Smooth muscle cell of the brain vasculature (primary cell): ENCODE measurements around the gene BCL2L11.

Experiments used
- DNase-seq: peaks from one replicate; pipeline ENCODE4 v3.0.0-alpha.2; 2012; ENCODE audit warnings: low read depth, low spot score

The BCL2L11 gene

DNA sequence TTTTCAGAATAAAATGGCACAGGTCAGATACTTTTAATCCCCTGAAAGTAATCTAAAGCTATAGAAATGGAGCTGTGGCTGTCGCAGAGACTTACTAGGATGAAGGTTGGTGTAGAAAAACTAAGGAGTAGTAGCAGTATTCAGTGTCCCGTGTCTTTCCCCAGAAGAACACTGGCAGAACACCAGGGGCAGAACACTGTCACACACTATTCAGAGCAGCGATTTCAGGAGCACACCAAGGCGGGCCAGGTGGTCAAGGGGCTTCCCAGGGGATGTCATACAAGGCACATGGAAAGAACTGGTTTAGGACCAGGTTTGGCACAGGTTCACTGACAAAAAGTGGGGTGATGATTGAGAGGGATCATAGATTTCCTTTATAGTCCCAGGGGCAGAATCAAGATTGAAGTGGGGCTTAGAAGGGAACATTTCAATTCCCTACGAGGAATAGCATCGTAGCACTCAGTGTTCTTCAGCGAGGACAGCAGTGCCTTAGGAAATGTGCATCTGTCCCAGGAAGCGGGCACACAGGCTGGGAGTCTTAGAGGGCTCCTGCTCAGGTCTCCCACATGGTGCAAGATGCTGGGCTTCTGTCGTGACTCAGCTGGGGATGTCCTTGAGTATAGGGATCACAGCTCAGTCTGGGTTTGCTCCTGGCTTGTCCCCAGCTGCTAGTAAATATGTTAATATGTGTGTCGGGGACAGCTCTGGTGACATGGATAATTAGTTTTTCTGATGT, 22.6 kb downstream of the BCL2L11 start:
- no peak for DNase-seq

DNA sequence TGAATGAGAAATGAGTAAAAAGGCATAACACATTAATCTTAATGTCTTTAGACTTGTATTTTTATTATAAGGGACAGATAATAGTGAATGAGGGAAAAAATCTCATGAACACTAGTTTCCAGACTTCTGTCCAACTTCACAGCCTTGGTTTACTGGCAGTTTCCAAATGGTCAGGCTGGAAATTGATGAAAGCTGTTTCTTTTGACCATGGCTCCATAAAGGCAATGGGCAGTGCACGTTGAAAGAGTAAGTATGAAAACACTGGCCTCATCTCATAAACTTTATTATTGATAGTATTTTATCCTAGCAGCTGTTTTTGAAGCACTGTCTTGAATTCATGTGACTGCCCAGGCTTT, 23.1 kb downstream of the BCL2L11 start:
- DNase-seq: no peak

DNA sequence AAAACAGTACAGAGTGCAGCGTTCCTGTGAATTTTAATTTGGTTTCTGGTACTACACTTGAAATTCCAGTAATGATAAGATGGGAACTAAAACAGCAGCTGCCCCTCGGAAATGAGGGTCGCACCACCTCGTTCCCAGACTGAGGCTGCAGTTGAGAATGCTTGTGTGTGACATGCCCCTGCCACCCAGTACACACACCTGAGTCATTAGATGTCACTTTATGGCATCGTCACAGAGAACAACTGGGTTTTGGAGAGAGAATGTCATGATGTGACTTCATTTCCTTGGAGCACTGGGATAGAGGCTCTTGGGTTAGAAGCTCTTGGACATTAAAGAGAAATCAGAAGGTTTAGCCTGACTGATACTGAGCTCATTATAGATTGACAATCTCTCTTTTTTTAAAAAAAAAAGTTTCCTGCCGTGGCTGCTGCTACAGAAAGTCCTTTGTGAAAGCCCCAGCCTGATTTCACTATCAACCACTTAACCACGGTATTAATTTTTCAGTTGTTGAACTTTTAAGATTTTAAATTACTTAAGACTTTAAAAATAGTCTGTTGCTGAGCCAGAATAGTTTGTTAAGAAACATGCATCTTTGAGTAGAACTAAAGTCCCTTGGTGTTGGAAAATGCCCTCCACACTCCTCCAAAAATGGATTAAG, 24.5 kb downstream of the BCL2L11 start:
- no peak for DNase-seq

DNA sequence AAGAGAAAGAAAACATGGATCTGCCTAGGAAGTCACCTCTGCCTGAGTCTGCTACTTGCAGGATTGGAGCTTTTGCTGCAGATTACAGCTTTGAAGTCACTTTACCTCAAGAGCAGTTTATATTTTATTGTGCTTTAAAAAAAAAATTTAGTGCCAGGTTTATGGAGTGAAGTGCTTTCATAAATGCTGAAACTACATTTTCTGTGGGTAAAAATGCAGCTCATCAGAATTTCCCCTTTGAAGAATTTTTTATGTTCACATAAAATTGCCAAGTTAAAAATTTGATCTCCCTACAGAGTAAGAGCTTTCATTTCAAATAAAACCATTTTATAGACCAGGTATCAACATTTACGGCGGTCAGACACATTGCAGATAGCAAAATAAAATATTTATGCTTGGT, 25.2 kb downstream of the BCL2L11 start:
- DNase-seq: no peak

DNA sequence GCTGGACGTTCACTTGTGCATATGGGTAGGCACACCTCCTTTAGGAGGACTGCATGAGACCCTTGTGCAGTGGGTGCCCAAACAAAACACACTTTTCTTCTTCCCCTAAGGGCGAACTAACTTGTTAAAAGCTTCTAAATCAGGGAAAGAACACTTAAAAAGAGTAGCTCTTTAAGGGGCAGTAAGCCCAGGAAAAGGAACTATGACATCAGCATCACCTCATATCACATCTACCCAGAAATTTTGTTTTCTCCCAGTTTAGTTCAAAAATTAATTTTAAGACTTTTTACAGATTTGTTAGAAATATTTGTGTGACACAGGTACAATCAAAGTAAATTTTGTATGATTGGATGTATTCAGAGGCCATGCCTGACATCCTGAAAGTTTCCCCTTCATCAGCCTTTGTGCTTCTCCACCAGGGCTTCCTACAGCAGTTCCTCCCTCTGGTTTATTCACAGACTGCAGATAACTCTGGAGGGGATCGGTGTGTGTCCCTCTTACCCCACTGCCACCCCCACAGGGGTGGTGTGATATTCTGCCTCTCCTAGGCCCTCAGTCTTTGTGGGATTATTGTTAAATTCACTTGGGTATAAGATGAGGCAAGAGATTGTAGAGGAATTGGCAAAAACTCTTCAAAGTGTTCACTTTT, 27.6 kb downstream of the BCL2L11 start:
- no peak for DNase-seq

DNA sequence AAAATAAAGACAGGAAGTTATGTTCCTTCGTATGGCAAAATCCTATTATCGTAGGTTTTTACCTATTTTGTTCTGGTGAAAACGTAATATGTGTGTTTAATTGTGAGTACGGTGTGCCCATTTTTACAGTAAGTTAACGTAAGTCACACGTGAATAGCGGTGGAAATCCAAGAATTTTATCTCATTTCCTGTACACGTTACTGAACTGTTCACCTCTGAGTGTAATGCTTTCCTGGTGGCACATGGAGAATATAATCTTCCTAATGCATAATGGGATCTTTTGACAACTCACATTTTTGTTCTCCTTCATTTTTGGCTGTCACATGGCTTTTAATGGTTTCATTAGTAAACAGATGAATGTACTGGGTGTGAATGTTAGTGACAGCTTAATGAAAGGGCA, 28.2 kb downstream of the BCL2L11 start:
- DNase-seq: no peak

DNA sequence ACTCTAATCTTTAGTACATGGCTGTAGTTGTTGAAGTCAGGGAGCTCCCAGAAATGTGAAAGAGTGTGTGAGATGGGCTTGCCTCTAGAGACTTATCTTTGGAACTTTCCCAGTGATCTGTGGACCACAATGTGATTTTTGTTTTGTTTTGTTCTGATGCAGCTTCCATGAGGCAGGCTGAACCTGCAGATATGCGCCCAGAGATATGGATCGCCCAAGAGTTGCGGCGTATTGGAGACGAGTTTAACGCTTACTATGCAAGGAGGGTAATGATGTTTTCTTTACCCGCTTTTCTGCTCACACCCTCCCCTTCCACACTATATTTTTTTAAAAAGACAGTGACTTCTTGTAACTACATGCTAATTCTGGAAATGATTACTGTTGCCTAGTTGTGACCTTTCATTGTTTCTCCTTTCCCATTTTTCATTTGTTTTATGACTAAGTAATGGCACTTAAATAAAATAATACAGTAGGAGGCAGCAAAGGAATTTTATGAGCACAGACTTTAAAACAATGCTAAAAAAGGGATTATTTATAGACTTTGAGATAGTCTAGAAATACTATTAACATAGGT, 29.3 kb downstream of the BCL2L11 start:
- no peak for DNase-seq

DNA sequence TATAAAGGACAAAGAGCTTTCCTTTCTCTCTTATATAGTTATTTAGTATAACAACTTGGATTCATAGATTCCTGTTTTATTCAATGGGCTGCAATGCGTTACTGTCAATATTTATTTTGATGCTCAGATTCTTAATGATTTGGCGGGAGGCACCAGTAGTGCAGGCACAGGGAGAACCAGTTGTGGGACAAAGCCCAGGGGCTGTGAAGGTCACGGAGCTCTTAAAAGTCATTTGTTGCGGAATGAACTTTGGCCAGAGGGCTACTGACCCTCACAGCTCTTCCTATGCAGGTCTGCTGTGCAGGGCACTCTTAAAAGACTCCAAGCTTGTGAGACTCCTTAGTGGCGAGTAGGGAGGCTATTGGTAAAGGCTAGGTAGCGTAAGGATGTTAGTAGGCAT, 34.0 kb downstream of the BCL2L11 start:
- DNase-seq: no peak

DNA sequence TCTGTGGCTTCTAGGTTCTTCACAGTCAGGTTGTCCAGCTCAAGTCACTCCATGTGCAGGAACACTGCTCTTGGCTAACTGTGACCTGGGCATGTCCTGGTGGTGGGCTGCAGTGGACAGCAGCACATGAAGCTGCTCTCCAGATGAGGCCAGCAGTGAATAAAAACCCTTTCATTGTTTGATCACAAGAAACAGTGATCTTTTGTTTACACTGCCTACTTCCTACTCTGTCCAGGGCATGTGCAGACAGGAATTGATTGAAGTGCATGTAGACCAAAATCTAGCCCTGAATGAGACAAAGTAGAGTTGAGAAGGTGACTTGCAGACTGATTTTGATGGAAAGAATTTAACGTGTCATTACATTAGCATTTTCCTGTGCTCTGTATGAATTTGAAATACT, 34.9 kb downstream of the BCL2L11 start:
- DNase-seq: no peak

DNA sequence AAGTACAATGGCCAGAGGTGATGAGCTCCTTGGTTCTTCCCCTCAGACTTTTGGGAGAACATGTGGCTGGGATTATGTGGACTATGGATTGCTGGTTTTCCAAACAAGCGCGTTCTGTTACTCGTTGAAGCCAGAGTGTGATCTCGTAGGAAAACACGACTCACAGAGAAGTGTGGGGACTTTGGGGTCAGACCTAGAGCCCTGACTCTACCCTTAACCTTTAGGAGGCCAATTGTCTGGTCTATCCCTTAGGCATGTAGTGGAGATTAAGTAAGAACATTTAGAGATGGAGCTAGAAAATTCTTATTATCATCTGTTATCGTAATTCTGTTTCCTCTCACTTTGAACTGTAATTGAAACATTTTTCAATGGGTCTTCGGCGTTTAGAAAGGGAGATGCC, 35.8 kb downstream of the BCL2L11 start:
- no peak for DNase-seq

DNA sequence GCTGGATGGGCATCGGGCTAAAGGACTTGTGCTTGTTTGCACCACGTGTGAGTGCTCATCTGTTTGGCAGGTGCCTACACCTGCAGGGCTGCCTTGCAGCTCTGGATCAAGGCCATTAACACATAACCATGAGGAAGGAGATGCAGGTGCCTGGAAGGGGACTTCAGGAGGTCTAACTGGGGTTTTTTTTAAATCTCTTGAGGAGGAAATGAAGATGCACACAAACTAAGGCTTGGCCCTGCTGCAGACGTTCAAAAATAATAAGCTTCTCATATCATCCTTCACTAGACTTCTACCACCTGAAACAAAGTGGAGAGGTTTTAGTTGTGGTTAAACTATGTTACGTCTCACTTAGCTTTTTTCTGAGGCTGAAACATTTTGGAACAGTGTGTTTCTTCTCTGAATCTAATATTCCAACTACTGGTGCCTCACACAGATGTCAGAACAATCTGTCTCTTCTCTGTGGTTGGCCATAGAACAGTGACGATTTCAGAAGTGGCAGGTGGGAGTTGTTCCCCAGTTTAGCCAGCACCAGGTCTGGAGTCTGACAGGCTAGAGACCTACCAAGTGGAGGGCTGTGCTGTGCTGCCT, 36.5 kb downstream of the BCL2L11 start:
- no peak for DNase-seq

DNA sequence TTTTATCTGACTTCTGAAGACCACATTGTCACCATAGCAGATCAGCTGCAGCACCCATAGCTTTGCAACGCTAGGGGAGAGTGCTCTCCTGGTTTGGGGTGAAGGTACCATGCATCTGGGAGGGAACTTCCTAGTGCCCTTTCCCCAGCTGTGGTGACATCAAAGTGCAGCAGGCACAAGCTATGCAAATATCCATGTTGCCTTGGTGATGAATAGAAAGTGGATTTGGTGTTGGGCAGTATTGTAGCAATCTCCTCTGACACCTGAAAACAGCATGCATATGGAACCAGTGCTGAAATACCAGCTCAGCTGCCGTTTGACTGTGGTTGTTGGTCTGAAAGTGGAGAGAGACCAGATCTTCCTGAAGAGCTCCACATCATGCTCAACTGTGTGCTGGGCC, 37.1 kb downstream of the BCL2L11 start:
- no peak for DNase-seq

DNA sequence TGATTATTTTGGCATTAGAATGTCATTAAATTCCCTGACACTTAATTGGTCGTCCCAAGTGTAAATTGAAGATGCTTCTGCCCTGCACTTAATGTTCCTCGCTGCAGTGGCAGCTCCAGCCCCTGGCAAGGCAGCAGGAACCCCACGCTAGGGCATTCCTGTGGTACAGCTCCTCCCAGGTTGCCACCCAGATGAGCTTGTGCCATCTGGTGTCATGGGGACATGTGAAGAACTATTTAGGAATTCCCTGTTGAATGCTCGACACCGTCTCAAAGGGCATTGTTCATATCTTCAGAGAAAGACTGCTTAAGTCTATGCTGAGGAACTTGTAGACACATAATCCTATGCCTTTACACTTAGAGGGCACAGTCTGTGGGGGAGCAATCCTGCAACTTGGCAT, 38.9 kb downstream of the BCL2L11 start:
- no peak for DNase-seq

DNA sequence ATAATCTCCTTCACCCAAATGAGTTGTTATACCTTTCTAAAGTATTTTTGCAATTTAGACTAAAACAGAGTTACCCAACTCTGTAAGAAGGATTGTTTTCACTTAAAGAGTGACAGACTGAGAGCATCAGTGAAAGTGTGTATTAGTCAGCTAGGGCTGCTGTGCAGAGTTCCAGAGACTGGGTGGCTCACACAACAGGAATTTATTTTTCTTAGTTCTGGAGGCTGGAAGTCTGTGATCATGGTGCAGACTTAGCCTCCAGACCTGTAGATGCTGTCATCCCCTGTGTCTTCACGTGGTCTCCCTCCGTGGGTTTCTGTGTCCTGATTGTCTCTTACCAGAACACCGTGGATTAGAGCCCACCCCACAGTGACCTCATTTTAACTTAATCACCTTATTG, 40.0 kb downstream of the BCL2L11 start:
- DNase-seq: no peak

DNA sequence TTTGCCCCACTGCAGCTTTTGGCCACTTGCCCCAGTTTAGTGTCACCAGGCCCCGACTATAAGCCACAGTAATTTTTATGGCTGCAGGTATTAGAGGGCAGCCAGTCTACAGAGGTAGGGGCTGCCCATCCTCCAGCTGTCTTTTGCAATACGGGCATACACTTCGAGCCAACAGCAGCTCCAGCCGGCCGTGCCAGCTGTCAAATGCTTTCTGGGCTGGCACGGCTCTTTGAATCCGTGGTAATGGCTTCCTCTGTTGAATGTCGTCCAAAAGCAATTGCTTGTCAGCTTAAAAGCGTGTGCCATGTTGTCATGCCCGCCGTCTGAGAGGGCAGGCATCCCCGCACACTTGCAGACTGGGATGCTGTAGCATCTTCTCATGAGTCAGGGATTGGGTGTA, 41.3 kb downstream of the BCL2L11 start:
- DNase-seq: no peak

DNA sequence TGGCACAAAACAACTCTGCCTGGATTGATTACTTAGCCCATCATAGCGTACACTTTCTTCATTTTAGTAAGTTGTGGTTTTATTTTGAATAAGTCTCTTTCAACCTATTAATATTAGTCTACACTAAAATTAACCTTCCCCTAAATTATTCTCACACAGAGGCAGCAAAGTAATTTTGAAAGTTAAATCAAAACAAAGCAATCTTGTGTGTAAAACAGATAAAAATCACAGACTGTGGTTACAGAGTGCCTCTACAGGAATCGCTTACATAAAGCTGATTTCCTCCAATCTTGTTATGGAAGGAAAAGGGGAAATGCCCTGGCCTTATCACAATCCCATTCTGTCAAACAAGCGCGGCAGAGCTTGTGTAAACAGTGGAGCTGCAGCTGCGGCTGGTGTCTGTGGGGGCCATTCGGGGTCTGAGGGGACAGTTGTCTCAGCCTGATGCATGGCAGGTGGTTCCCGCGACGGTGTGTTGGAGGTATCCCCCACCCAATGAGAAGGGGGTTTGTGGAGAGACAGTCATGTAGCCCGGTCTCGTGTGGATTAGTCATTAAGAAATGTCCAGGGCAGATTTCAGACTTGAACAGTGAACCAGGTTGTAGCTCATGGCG, 42.1 kb downstream of the BCL2L11 start:
- DNase-seq: no peak

DNA sequence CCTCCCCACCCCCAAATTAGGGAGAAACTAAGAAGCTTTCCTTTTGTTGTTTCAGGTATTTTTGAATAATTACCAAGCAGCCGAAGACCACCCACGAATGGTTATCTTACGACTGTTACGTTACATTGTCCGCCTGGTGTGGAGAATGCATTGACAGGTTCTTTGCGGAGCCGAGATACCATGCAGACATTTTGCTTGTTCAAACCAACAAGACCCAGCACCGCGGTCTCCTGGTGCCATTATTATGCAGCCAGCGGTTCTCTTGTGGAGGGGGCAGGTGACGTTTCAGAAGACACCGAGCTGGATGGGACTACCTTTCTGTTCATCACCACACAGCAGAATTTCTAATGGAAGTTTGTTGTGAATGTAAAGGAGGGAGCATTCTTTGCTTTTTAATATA, 43.4 kb downstream of the BCL2L11 start:
- DNase-seq: no peak

DNA sequence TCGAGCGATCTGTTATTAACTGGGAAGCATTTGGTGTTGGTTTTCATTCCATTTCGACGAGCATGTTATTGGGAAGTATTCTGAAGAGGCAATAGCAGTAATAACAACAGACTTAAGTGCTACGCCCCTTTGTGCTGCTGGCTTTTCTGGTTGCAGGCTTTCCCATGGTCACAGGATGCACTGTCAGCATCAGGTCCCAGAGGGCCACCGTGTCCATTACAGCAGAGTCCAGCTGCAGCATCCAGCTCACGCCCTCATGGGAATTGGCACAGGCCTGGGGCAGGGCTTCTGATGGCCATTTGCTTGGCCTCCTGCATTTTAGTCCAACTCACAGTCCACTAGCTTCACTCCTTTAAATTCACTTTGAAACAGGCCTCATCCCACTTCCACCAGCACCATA, 44.4 kb downstream of the BCL2L11 start:
- DNase-seq: no peak

DNA sequence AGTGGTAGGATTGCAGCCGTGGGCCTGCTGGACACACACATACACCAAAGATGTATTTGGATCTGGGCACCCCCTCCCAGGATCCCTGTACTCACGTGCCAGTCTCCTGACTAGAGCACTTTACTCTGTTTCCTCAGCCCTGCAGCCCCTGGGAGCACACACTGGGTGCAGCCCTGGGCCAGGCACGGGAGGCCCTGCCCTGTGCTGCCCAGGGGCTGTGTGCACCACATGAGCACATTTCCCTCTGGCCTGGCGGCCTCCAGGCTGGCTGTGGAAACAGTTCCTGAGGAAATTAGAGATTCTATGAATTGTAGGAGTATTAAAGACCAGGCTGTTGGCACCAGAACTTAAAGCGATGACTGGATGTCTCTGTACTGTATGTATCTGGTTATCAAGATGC, 45.4 kb downstream of the BCL2L11 start:
- no peak for DNase-seq

DNA sequence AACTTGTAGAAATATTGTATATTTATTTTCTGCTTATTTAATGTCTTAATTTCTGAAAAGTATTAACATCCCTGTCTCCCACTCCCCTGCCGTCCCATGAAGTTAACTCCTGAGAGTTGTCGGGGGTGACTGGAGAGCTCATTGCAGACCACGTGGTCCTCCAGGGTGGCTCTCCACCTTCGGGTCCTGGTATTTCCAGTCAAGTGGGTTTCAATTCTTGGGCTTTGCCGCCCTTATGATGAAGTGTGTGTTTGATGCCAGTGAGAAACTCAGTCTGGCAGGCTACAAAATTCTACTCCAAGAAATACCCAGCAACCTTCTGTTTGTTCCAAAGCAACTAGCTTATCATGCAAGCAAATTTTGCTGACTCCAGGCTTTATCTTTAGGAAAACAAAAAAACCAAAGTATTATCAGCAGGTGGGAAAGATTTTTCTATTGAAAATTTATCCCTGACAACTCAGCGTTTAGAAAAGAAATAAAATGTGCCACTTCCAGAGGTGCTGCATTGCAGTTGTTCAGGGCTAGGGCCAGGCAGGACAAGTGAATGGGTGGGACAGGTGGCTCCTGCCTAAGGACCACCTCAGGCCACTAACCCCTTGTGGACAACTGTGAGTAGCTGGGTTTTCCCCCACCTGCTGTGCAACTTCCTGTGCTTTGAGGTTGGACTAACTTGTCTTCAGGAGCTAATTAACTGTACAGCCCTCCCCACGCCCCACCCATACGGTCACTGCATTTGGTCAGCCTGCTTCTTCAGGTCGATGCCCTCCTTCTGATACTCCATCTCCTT, 46.6 kb downstream of the BCL2L11 start:
- DNase-seq: no peak

DNA sequence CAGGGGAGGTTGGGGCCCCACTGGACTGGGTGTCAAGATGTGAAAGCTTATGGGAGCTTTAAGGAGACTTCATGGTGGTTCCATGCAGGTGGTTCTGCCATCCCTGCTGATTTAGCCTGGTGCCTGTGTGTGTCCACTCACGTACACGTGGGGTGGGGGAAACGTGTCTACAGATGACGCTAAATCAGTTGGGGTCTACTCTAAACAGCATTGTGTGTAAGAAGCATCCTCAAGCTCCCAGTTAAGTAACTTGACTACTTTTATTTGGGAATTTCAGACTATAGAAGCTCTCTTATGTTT, 47.1 kb downstream of the BCL2L11 start:
- no peak for DNase-seq
